Natural killer cell (primary cell): Measurements from ENCODE around the gene TNFRSF9. TPM values are rescaled to one million over a fixed set of nuclear protein-coding genes. Genes with fewer than 3 reads are reported as not detected.
"Not testable (repeated sequence)": the region's sequence is repeated elsewhere in the genome, so short reads cannot be mapped to it uniquely, and the experiment has no call there.

Experiments used
- ATAC-seq, 3 donors: fragments of 150-1000 bp in 2 of 3; fragments of 200-7000 bp in 1 of 3; cut with Tn5 transposase; 1 replicate in 1 of 3; 2 replicates in 2 of 3; pipeline ENCODE4 v1.10.0; 2021; ENCODE audit warnings: mild to moderate bottlenecking in 2 of 3, moderate library complexity in 2 of 3
- DNase-seq, 2 donors: peaks; one replicate each; pipeline versions ENCODE4 v3.0.0 to v3.0.0-alpha.2; 2013 to 2021; ENCODE audit warnings: mixed read lengths in 1 of 2
- H3K27ac ChIP-seq: one replicate; pipeline ENCODE4 v1.5.1; 2013; ENCODE audit warnings: mild to moderate bottlenecking, low read length
- H3K27me3 ChIP-seq: one replicate; pipeline ENCODE4 v1.6.1; 2013; ENCODE audit warnings: low read length; ENCODE audit not compliant: control insufficient read depth, insufficient read depth
- H3K36me3 ChIP-seq: one replicate; pipeline ENCODE4 v1.6.1; 2013; ENCODE audit warnings: low read length; ENCODE audit not compliant: control insufficient read depth, insufficient read depth
- H3K4me1 ChIP-seq: one replicate; pipeline ENCODE4 v1.6.1; 2013; ENCODE audit warnings: low read length; ENCODE audit not compliant: control insufficient read depth, insufficient read depth
- H3K4me3 ChIP-seq: one replicate; pipeline ENCODE4 v1.5.1; 2013; ENCODE audit warnings: low read length
- H3K9me3 ChIP-seq: one replicate; pipeline ENCODE4 v1.6.1; 2013; ENCODE audit warnings: low read length; ENCODE audit not compliant: control insufficient read depth, insufficient read depth
- H3K27ac Mint-ChIP-seq, 2 donors: one replicate each; pipeline ENCODE4 v1.8.0; 2022; ENCODE audit warnings: mild to moderate bottlenecking in 2 of 2, mixed read lengths in 2 of 2, moderate library complexity in 1 of 2
- H3K27me3 Mint-ChIP-seq, 2 donors: one replicate each; pipeline ENCODE4 v1.8.0; 2022; ENCODE audit warnings: low read depth in 2 of 2, mixed read lengths in 2 of 2
- H3K36me3 Mint-ChIP-seq: one replicate; pipeline ENCODE4 v1.8.0; 2022; ENCODE audit warnings: mixed read lengths
- H3K4me1 Mint-ChIP-seq, 2 donors: one replicate each; pipeline ENCODE4 v1.8.0; 2022; ENCODE audit warnings: mixed read lengths in 2 of 2
- H3K4me3 Mint-ChIP-seq: one replicate; pipeline ENCODE4 v1.8.0; 2022; ENCODE audit warnings: mild to moderate bottlenecking, moderate library complexity, mixed read lengths
- H3K9me3 Mint-ChIP-seq, 2 donors: one replicate each; pipeline ENCODE4 v1.8.0; 2022; ENCODE audit warnings: mixed read lengths in 2 of 2
- WGBS: methylation state at CpG from one replicate; pipeline ENCODE4 v1.1.7; 2013; ENCODE audit warnings: missing lambda C conversion rate; ENCODE audit not compliant: insufficient coverage; 5-methylcytosine and 5-hydroxymethylcytosine counted together
- intact Hi-C: fragments of 100-400 bp; cut with micrococcal nuclease; formaldehyde crosslinking; loops from one replicate; pipeline ENCODE4 v1.14.2; 2022
- total RNA-seq, 4 donors: library from RNA; stranded (reverse); fragments of 120-200 nt in 1 of 4; gene quantifications; one replicate each; pipeline versions ENCODE4 v1.2.3 to v1.2.4, GENCODE V29; 2013 to 2022
- TF ChIP-seq, protein P1 (sequence below): fragments of 200-600 bp; IDR thresholded peaks from one replicate; pipeline ENCODE4 v1.8.0; 2022; ENCODE audit warnings: antibody characterized with exemption

Gene TNFRSF9
- total RNA-seq, 3 donors from 2014 or later (not counting 1 experiment from before 2014, with no cell fraction given): 2.6 to 6.4 (median 4.2) TPM

DNA sequence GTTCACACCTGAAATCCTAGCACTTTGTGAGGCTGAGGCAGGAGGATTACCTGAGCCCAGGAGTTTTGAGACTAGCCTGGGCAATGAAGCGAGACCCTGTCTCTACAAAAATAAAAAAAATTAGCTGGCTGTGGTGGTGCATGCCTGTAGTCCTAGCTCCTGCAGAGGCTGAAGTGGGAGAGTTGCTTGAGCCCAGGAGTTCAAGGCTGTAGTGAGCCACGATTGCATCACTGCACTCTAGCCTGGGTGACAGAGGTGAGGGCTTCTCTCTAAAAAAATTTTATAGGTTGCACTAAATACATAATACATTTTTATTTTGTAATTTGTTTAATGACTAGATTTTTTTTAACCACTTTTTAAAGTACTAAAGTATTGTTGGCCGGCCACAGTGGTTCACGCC, 27.0 kb upstream of the TNFRSF9 start:
- Mint-ChIP-seq H3K4me1 (peaks cover 16 to 25% of the 10 kb centered on the region in 2 donors), H3K36me3 (peaks cover 15% of the 10 kb centered on the region), H3K9me3 (no peaks in the 10 kb centered on the region), H3K27ac (peak overlapping the region in 1 of 2 donors; percentile 13), H3K27me3 (no peaks in the 10 kb centered on the region), H3K4me3 (no peak overlapping the region)
- peaks cover 69% of the 10 kb centered on the region for H3K36me3 ChIP-seq
- H3K4me3 ChIP-seq: no peak overlapping the region
- no peak overlapping the region for H3K27ac ChIP-seq
- DNase-seq (no peak), ATAC-seq (no peak)
- intact Hi-C loops: no loop called here
- H3K27me3 ChIP-seq: no peaks in the 10 kb centered on the region
- 96% methylated on average over 3 of the region's 4 CpGs for WGBS
- no peaks in the 10 kb centered on the region for H3K9me3 ChIP-seq
- TF ChIP-seq, protein P1, sequence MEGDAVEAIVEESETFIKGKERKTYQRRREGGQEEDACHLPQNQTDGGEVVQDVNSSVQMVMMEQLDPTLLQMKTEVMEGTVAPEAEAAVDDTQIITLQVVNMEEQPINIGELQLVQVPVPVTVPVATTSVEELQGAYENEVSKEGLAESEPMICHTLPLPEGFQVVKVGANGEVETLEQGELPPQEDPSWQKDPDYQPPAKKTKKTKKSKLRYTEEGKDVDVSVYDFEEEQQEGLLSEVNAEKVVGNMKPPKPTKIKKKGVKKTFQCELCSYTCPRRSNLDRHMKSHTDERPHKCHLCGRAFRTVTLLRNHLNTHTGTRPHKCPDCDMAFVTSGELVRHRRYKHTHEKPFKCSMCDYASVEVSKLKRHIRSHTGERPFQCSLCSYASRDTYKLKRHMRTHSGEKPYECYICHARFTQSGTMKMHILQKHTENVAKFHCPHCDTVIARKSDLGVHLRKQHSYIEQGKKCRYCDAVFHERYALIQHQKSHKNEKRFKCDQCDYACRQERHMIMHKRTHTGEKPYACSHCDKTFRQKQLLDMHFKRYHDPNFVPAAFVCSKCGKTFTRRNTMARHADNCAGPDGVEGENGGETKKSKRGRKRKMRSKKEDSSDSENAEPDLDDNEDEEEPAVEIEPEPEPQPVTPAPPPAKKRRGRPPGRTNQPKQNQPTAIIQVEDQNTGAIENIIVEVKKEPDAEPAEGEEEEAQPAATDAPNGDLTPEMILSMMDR: no peak
- peaks cover 12% of the 10 kb centered on the region for H3K4me1 ChIP-seq

DNA sequence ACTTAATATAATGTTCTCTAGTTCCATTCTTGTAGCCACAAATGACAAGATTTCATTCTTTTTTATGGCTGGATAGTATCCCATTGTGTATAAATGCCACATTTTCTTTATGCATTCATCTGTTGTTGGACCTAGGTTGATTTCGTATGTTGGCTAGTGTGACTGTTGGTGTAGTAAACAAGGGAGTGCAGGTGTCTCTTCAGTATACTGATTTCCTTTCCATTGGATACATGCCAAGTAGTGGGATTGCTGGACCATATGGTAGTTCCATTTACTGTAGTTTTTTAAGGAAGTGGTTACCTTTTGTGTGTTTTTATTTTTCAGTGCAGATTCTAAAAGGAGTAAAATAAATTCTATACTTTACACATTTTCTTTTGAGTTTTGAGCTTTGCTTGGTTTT, 26.6 kb upstream of the TNFRSF9 start:
- DNase-seq: no peak
- peak overlapping the region in 1 of 2 donors; percentile 13 for H3K27ac Mint-ChIP-seq
- peaks cover 13% of the 10 kb centered on the region for H3K4me1 ChIP-seq
- no peak for ATAC-seq
- peaks cover 67% of the 10 kb centered on the region for H3K36me3 ChIP-seq
- H3K9me3 Mint-ChIP-seq: no peaks in the 10 kb centered on the region
- peaks cover 15% of the 10 kb centered on the region for H3K36me3 Mint-ChIP-seq
- intact Hi-C loops: no loop called here
- peaks cover 20 to 28% of the 10 kb centered on the region in 2 donors for H3K4me1 Mint-ChIP-seq
- no peaks in the 10 kb centered on the region for H3K27me3 ChIP-seq
- 70% methylated on average over 1 of the region's 1 CpG for WGBS
- H3K4me3 Mint-ChIP-seq: no peak overlapping the region
- TF ChIP-seq, protein P1: no peak
- H3K27ac ChIP-seq: no peak overlapping the region
- H3K27me3 Mint-ChIP-seq: no peaks in the 10 kb centered on the region
- H3K4me3 ChIP-seq: no peak overlapping the region
- H3K9me3 ChIP-seq: no peaks in the 10 kb centered on the region

DNA sequence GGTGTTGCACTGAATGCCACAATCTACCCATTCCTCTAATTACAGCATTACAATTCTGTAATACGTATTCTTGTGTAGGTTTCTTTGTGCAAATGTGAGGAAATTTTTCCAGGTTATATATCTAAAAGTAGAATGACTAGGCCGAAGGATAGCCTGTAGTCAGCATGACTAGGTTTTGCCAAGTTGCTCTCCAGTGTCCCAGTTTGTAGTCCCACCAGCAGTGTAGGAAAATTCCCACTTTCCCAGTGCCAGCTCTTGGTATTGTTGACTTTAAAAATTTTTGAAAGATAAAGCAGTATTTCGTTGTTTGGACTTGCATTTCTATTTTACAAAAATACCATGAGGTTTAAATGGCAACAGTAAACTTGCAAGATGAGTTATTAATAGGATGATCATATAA, 23.8 kb upstream of the TNFRSF9 start:
- H3K9me3 ChIP-seq: no peaks in the 10 kb centered on the region
- no peak overlapping the region for H3K27ac ChIP-seq
- peaks cover 20% of the 10 kb centered on the region for H3K4me1 ChIP-seq
- ATAC-seq (no peak), DNase-seq (no peak)
- H3K27ac Mint-ChIP-seq: peak overlapping the region; percentile 8 to 98
- no peaks in the 10 kb centered on the region for H3K27me3 ChIP-seq
- no peak overlapping the region for H3K4me3 Mint-ChIP-seq
- H3K4me3 ChIP-seq: no peak overlapping the region
- no peaks in the 10 kb centered on the region for H3K9me3 Mint-ChIP-seq
- H3K36me3 ChIP-seq: peaks cover 45% of the 10 kb centered on the region
- intact Hi-C loops: loop anchor here (5.0 kb wide), 2 partner anchors 47 to 62 kb away; no protein-coding TSS in a partner anchor
- H3K27me3 Mint-ChIP-seq: no peaks in the 10 kb centered on the region
- WGBS: 88% methylated on average over 3 of the region's 3 CpGs
- peaks cover 36 to 47% of the 10 kb centered on the region in 2 donors for H3K4me1 Mint-ChIP-seq
- TF ChIP-seq, protein P1: no peak
- no peaks in the 10 kb centered on the region for H3K36me3 Mint-ChIP-seq

DNA sequence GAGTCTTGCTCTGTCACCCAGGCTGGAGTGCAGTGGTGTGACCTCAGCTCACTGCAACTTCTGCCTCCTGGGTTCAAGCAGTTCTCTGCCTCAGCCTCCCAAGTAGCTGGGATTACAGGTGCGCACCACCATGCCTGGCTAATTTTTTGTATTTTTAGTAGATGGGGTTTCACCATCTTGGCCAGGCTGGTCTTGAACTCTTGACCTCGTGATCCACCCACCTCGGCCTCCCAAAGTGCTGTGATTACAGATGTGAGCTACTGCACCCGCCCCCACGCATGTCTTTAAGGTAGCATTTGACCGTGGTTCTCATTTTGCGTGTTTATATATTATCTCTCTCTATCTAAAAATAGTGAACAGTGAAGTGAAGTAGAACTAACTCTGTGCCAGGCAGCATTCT, 23.2 kb upstream of the TNFRSF9 start:
- Histone ChIP-seq H3K36me3 (peaks cover 39% of the 10 kb centered on the region), H3K4me1 (peaks cover 20% of the 10 kb centered on the region)
- H3K27me3 Mint-ChIP-seq, H3K36me3 Mint-ChIP-seq, H3K27me3 ChIP-seq, ATAC-seq, H3K9me3 Mint-ChIP-seq, DNase-seq, H3K27ac ChIP-seq, H3K4me3 ChIP-seq, H3K9me3 ChIP-seq: not testable (repeated sequence)
- WGBS: 91% methylated on average over 5 of the region's 7 CpGs
- Mint-ChIP-seq H3K27ac (peak overlapping the region; percentile 98), H3K4me1 (peaks cover 36 to 43% of the 10 kb centered on the region in 2 donors), H3K4me3 (peak overlapping the region; percentile 75)
- intact Hi-C loops: loop anchor here (5.0 kb wide), 2 partner anchors 47 to 62 kb away; no protein-coding TSS in a partner anchor

DNA sequence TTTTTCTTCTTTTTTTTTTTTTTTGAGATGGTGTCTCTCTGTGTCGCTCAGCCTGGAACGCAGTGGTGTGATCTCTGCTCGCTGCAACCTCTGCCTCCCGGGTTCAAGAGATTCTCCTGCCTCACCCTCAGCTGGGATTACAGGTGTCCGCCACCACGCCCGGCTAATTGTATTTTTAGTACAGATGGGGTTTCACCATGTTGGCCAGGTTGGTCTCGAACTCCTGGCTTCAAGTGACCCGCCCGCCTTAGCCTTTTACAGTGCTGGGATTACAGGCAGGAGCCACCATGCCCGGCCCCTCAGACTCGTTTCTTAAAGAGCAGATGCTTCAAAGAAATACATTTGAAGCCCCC, 22.7 kb upstream of the TNFRSF9 start:
- Mint-ChIP-seq H3K4me3 (peak overlapping the region; percentile 75), H3K4me1 (peaks cover 36 to 41% of the 10 kb centered on the region in 2 donors), H3K27ac (peak overlapping the region; percentile 98)
- peaks cover 20% of the 10 kb centered on the region for H3K4me1 ChIP-seq
- H3K4me3 ChIP-seq, H3K9me3 Mint-ChIP-seq, H3K27me3 Mint-ChIP-seq, DNase-seq, H3K36me3 Mint-ChIP-seq, H3K9me3 ChIP-seq, H3K27me3 ChIP-seq, H3K27ac ChIP-seq, ATAC-seq: not testable (repeated sequence)
- 94% methylated on average over 12 of the region's 12 CpGs for WGBS
- peaks cover 34% of the 10 kb centered on the region for H3K36me3 ChIP-seq
- intact Hi-C loops: loop anchor here (5.0 kb wide), 2 partner anchors 46 to 61 kb away; no protein-coding TSS in a partner anchor
